GM21367 (cell line): ENCODE data around the gene ENAH.
"Not testable (repeated sequence)": the region's sequence is repeated elsewhere in the genome, so short reads cannot be mapped to it uniquely, and the experiment has no call there.

Experiments
- ATAC-seq: cut with Tn5 transposase; IDR thresholded peaks from one replicate; pipeline ENCODE4 v1.9.1; 2021; ENCODE audit not compliant: unreplicated experiment

ENAH gene

DNA sequence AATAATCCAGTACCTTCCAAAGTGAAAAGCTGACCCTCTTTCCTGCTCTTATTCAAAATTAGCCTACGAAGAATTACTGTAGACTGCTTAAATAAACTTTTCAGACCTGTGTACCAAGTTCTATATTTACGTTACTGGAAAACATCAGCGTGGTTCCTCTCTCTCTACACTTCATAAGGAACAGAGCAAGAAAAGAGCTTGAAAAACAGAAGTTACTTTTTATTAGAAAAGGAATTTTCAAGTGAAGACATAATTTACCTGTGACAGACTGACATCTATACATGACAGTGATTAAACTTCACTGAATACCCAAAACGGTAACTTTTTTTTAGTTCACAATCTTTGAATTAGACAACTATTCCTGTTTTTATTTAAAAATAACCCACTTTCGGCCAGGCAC lies 2.7 kb downstream of the ENAH start:
- ATAC-seq: no peak

DNA sequence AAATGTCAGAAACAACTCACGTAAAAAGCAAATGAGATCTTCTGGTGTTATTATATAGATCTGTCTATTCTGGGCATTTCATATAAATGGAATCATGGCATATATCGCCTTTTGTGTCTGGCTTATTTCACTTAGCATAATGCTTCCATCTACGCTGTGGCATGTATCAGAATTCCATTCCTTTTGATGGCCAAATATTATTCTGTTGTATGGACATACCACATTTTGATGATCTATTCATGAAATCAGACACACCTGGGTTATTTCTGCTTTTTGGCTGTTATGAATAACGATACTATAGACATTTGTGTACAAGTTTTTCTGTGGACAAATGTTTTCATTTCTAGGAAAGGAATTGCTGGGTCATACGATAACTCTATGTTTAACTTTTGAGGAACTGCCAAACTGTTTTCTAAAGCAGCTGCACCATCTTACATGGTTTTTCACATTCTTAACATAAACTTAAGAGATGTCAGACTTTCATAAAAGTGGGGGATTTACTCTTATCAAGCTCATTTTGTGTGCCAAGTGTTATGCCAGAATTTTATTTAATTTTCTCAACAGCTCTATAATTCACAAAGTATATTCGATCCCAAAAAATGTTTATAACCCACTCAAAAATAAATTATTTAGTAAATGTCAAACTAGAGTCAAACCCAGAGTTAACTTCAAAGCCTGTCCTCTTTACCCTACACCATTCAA lies 7.6 kb downstream of the ENAH start:
- no peak for ATAC-seq

GRCh38 chr1:225644666-225645065 lies 8.3 kb downstream of the ENAH start:
- ATAC-seq: no peak

GRCh38 chr1:225642177-225642576 lies 10.7 kb downstream of the ENAH start:
- no peak for ATAC-seq

DNA sequence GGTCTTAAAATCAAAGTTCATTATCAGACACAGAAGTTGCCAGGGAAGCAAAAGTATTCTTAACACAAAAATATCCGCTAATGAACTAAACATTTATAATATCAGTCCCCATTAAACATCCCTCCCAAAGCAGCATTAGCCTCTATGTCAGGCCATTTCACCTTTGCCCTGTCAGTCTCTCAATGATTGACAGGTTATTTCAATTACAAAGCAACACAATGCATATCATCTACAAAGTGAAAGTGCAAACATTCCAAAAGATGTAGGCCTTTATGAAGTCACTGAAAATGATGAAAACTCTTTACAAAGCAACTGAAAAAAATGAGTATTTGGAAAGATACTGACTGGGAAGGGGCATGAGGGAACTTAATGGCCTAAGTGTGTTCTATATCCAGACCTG lies 14.1 kb downstream of the ENAH start:
- no peak for ATAC-seq

DNA sequence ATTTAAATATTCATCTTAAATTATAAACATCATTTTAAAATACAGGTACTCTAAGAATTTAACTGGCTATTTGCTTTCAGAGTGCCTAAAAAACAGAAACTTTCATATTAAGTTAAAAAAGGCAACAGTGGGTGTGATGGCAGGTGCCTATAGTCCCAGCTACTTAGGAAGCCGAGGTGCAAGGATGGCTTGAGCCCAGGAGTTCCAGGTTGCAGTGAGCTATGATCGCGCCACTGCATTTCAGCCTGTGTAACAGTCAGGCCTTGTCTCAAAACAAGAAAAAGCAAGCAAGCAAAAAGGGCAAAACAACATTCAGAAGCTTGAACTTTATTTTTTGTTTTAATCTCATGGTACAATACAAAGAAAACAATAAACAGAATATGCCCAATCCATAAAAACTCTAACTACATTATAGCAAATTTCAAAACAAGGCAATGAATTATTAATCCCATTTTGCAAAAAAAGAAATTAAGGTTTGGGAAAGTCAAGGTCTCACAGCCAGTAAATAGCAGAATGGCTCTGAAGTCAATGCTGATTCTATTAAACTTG lies 15.2 kb downstream of the ENAH start:
- no peak for ATAC-seq

DNA sequence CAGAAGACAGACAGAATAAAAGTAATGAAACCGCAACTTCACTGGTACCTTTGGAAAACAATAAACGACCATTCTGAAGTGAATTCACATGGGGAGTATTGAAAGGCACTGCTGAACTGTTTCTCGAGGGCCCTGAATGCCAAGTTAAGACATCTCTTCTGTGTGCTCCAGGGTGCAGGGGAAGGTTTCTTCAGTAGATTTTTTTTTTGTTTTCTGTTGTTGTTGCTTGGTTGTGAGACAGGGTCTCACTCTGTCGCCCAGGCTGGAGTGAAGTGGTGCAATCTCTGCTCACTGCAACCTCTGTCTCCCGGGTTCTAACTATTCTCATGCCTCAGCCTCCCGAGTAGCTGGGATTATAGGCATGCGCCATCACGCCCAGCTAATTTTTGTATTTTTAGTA lies 15.9 kb downstream of the ENAH start:
- not testable (repeated sequence) for ATAC-seq

DNA sequence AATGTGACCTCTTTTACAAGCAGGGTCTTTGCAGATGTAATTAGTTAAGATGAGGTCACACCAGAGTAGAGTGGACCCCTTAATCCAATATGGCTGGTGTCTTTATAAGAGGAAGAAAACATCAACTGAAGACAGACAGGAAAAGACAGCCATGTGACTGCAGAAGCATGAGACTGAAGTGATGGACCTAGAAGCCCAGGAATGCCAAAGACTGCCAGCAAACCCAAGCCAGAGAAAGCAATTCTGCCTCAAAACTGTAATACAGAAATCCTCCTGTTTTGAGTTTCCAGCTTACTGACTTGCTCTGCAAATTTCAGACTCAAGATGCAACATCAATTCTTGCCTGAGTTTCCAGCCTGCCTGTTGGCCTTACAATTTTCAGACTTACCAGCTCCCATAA lies 17.3 kb downstream of the ENAH start:
- ATAC-seq: no peak

DNA sequence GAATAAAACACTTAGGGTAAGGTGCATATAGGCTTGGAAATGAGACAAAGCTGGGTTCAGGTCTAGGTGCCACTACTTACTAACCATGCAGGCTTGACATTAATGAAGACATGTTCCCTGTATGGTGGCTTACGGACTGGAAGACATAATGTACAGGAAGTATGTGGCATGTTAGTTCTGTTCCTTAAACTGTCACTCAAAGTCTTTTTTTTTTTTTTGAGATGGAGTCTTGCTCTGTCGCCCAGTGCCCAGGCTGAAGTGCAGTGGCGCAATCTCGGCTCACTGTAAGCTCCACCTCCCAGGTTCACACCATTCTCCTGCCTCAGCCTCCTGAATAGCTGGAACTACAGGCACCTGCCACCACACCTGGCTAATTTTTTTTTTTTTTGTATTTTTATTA lies 20.1 kb downstream of the ENAH start:
- ATAC-seq: not testable (repeated sequence)

DNA sequence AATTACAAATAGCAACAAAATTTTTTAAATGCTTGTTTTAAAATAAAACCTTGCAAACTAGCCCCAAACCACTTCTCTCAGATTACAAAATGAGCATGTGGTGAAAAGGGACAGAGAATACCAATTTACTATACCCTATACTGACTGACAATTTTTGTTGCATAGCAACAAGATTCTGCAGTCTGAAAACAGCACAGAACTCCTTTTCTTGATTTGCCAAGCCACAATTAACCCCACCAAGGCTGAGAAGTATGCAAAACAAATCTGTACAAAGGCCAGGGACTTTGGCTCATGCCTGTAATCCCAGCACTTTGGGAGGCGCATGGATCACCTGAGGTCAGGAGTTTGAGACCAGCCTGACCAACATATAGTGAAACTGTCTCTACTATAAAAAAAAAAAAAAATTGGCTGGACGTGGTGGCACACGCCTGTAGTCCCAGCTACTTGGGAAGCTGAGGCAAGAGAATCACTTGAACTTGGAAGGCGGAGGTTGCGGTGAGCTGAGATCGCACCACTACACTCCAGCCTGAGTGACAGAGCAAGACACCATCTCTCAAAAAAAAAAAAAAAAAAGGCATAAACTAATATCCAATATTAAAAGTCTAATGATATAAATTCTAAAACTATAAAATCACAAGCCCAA lies 21.8 kb downstream of the ENAH start:
- ATAC-seq: no peak

DNA sequence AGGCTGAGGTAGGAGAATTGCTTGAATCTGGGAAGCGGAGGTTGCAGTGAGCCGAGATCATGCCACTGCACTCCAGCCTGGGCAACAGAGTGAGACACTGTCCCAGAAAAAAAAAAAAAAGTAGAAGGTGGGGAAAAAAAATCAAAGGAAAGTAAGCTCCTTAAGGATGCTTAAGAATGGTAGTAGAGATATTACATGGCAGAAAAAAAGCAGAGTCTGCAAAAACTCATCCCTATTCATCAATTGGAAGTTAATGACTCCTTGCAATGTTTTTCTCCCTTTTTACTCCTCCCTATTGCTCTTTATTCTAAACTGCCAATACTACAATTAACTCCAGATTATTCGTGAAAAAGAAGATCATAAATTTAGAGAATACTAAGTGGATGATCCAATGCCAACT lies 23.4 kb downstream of the ENAH start:
- ATAC-seq: no peak

DNA sequence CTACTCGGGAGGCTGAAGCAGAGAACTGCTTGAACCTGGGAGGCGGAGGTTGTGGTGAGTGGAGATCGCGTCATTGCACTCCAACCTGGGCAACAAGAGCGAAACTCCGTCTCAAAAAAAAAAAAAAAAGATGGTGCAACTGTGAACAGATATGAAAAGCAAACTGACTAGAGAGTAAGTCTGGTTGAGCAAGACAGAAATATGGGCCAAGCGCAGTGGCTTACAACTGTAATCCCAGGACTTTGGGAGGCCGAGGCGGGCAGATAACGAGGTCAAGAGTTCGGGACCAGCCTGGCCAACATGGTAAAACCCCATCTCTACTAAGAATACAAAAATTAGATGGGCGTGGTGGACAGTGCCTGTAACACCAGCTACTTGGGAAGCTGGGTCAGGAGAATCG lies 24.1 kb downstream of the ENAH start:
- ATAC-seq: not testable (repeated sequence)

DNA sequence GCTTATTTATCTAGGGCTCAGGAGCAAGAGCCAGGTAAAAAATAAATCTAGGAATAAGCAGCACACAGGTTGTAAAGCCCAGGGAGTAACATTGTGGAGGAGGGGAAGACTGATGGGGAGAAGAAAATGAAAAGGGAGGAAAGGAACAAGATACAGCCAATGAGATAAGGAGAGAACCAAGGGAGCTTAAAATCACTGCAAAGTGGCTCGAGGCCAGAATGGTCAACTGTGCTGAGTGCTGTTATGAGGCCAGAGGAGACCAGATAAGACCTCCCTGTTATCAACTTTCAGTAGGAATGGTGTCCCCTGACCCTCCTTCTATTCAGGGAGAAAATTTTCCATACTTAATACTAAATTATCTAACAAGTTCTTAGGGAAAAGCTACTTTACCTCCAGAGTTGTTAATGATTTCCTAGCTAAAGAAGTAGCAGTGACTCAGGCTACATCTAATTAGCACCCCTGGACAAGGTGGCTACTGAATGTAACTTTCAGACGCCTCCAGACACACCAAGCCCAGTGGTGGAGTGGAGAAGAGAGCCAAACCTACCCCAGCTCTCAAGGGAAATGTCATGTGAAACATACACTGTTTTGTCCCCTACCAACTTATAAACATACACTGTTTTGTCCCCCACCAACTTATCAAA lies 25.5 kb downstream of the ENAH start:
- ATAC-seq: no peak

GRCh38 chr1:225626698-225627097 lies 26.2 kb downstream of the ENAH start:
- ATAC-seq: no peak

DNA sequence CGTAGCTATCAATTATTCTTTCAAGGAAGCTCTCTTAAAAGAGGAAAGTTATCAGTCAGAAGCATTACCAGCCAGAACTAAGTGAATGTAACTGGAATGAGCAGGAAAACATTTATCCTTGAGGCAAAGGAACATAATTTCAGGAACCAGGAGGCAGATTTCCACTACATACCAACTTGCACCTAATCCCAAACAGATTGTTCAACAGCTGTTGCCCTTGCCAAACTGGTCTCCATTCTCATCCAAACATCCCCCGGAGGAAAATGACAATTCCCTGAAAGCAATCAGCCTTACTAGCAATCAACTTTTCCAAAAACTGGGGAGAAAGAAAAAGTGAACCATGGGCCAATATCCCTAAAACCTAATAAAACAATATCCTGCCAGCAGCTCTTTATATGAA lies 35.0 kb downstream of the ENAH start:
- no peak for ATAC-seq

GRCh38 chr1:225617479-225617878 lies 35.4 kb downstream of the ENAH start:
- ATAC-seq: no peak

- ATAC-seq: not testable (repeated sequence)
Measured at GRCh38 chr1:225615403-225615790, 37.5 kb downstream of the ENAH start.

DNA sequence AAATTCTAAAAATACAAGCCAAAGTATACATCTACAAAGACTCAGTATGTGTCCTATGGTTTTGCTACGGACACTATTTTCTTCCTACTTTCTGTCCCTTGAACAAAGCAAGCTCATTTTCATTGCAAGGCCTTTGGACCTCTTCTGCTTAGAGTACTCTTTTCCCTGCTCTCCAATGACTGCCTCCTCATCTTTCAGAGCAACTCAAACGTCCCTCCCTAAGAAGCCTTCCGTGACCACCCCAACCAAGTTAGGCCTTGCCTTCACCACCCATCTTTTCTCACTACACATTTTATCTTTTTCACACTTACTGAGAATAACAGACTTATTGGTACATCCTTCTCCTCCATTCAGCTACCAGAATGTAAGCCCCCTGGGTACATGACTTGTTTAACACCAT lies 39.9 kb downstream of the ENAH start:
- no peak for ATAC-seq

DNA sequence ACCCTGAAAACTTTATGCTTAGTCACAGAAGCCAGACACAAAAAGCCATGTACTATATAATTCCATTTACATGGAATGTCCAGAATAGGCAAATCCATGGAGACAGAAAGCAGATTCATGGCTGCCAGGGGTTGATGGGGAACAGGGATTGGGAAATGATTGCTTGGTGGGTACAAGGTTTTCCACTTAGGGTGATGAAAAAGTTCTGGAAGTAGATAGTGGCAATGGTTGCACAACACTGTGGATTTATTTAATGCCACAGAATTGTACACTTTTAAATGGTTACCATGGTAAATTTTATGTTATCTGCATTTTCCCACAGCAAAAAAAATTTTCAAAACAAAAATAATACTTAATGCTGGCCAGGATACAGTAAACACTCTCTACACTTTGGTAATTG lies 40.6 kb downstream of the ENAH start:
- ATAC-seq: no peak

- no peak for ATAC-seq
Measured at GRCh38 chr1:225611537-225612223, 41.2 kb downstream of the ENAH start.

GRCh38 chr1:225610539-225610938 lies 42.4 kb downstream of the ENAH start:
- no peak for ATAC-seq
